Body of pancreas (tissue), 4 donors: ENCODE results near the gene ERLIN1.

Source experiments
- POLR2A ChIP-seq, 3 donors: fragments of 450-650 bp; IDR thresholded peaks; one replicate each; pipeline ENCODE4 v1.6.1; 2016; ENCODE audit warnings: antibody characterized with exemption in 3 of 3, mild to moderate bottlenecking in 2 of 3
- TF ChIP-seq, protein P1 (sequence below), 7 experiments: fragments of 450-650 bp in 4 of 7; fragments of 200-600 bp in 3 of 7; sonication (generic) in 3 of 7; IDR thresholded peaks; one replicate each; pipeline ENCODE4 v1.5.1; 2016 to 2019; ENCODE audit warnings: antibody characterized with exemption in 7 of 7

DNA sequence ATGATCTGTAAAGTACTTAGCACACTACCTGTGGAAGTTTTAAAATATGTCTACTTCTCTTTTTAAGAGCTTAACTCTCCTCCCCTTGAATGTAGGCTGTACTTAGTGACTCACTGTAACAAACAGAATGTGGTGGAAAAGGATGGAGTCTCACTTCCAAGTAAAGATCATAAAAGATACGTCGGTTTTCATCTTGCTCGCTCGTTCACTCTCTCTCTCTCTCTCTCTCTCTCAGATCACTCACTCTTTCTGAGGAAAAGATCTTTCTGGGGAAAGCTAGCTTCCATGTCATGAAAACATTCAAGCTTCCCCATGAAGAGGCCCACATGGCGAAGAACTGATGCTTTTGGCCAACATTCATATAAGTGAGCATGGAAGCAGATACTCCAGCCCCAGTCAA, 38.0 kb upstream of the ERLIN1 start:
- TF ChIP-seq, protein P1, sequence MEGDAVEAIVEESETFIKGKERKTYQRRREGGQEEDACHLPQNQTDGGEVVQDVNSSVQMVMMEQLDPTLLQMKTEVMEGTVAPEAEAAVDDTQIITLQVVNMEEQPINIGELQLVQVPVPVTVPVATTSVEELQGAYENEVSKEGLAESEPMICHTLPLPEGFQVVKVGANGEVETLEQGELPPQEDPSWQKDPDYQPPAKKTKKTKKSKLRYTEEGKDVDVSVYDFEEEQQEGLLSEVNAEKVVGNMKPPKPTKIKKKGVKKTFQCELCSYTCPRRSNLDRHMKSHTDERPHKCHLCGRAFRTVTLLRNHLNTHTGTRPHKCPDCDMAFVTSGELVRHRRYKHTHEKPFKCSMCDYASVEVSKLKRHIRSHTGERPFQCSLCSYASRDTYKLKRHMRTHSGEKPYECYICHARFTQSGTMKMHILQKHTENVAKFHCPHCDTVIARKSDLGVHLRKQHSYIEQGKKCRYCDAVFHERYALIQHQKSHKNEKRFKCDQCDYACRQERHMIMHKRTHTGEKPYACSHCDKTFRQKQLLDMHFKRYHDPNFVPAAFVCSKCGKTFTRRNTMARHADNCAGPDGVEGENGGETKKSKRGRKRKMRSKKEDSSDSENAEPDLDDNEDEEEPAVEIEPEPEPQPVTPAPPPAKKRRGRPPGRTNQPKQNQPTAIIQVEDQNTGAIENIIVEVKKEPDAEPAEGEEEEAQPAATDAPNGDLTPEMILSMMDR (IDR thresholded peaks at IDR 0.05), result no peak
- TF ChIP-seq POLR2A (IDR thresholded peaks at IDR 0.05), result no peak
